ENCODE data around the gene LRFN5.
"Not testable (repeated sequence)": the region's sequence is repeated elsewhere in the genome, so short reads cannot be mapped to it uniquely, and the experiment has no call there.

LRFN5 gene

DNA sequence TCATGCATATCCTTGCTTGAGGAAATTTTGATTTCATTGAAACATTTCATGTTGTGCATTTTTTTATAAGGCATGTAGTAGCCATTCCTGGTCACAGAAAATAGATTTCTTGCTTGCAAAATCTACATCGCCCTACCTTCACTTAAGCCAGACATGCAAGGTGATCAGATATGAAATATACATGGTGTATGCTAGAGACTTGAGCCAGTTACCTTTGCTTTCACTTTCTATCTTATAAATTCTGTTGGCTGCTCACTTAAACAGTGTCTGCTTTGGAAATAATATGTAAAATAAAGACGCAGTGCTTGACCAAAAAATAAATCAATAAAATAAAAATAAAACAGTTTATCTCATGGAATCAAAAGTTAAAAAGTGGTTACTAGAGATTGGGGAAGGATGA, 136.5 kb downstream of the LRFN5 start:
- no peak overlapping the region for H3K4me3 ChIP-seq (ENCODE audit: low read depth, low read length)
- DNase-seq (ENCODE audit: low read depth) = no peak
- TF ChIP-seq CTCF (IDR thresholded peaks at IDR 0.05; ENCODE audit: low read depth, low read length, missing control alignments) = no peak

DNA sequence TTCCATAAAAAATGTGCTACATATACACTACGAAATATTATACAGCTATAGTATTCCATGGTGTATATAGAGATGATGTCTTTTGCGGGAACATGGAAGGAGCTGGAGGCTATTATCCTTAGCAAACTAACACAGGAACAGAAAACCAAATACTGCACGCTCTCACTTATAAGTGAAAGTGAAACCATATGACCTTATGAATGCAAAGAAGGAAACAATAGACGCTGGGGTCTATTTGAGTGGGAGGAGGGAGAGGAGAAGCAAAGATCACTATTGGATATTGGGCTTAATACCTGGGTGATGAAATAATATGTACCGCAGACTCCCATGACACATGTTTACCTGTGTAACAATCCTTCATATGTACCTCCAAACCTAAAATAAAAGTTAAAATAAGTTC, 142.8 kb downstream of the LRFN5 start:
- H3K4me3 ChIP-seq (ENCODE audit: low read depth, low read length) = no peak overlapping the region
- no peak for TF ChIP-seq CTCF (IDR thresholded peaks at IDR 0.05; ENCODE audit: low read depth, low read length, missing control alignments)
- DNase-seq (ENCODE audit: low read depth) = no peak

DNA sequence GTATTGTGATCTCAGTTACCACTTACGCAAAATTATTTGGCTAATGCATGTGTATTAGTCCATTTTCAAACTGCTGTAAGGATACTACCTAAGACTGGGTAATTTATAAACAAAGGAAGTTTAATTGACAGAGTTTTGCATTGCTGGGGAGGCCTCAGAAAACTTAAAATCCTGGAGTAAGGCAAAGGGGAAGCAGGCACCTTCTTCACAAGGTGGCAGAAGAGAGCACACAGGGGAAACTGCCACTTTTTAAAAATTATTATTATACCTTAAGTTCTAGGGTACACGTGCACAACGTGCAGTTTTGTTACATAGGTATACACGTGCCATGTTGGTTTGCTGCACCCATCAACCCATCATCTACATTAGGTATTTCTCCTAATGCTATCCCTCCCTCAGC, 143.9 kb downstream of the LRFN5 start:
- not testable (repeated sequence) for H3K4me3 ChIP-seq (ENCODE audit: low read depth, low read length); DNase-seq (ENCODE audit: low read depth)

DNA sequence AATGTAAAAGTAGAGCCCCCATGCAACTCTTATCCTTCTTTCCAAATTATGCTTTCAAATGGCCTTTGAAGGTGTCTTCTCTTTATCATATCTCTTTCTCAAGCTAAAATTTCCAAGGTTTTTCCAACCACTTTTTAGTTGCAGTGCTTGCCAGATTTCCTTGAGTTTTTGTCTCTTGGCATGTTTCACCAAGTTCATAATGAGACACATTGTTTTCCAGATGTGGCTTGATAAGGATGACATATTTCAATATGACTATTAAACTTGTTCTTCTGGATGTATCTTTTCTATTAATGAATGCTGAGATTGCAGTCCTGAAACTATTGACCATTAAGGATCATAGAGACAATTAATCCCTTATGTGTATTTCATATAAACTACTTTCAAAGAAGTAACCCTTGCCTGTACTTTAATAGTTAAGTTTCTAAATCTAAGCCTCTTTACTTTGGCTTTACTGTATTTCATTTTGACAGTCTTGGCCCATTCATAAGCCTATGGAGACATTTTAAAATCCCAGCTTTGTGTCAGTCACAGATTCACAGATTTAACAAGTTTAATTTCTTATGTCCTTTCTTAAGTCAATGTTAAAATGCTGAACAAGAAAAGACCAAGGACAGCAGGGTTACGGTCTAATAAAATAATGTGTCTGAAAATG, 151.5 kb downstream of the LRFN5 start:
- TF ChIP-seq CTCF (IDR thresholded peaks at IDR 0.05; ENCODE audit: low read depth, low read length, missing control alignments) = no peak
- no peak overlapping the region for H3K4me3 ChIP-seq (ENCODE audit: low read depth, low read length)
- no peak for DNase-seq (ENCODE audit: low read depth)

- no peak overlapping the region for H3K4me3 ChIP-seq (ENCODE audit: low read depth, low read length)
- TF ChIP-seq CTCF (IDR thresholded peaks at IDR 0.05; ENCODE audit: low read depth, low read length, missing control alignments) = no peak
- no peak for DNase-seq (ENCODE audit: low read depth)
Observed at GRCh38 chr14:41761204-41761603, 154.5 kb downstream of the LRFN5 start.

DNA sequence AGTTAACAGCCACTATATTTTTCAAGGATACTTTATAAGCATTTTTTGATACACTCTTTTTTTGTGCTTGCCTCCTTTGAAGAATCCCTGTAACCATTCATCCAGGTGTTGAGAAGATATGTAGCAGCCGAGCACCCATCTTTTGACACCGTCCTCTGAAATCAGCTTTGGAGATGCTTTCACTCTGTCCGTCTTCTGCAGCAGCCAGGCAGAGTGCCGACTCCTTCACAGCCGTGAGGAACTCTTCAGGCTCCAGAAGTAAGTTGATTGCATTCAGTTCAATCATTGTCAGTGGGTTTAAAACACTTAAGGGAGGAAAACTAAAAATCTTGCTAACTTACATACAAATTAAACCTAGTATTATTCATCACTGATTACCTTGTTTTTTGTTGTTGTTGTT, 160.1 kb downstream of the LRFN5 start:
- no peak for DNase-seq (ENCODE audit: low read depth)
- no peak for TF ChIP-seq CTCF (IDR thresholded peaks at IDR 0.05; ENCODE audit: low read depth, low read length, missing control alignments)
- no peak overlapping the region for H3K4me3 ChIP-seq (ENCODE audit: low read depth, low read length)

DNA sequence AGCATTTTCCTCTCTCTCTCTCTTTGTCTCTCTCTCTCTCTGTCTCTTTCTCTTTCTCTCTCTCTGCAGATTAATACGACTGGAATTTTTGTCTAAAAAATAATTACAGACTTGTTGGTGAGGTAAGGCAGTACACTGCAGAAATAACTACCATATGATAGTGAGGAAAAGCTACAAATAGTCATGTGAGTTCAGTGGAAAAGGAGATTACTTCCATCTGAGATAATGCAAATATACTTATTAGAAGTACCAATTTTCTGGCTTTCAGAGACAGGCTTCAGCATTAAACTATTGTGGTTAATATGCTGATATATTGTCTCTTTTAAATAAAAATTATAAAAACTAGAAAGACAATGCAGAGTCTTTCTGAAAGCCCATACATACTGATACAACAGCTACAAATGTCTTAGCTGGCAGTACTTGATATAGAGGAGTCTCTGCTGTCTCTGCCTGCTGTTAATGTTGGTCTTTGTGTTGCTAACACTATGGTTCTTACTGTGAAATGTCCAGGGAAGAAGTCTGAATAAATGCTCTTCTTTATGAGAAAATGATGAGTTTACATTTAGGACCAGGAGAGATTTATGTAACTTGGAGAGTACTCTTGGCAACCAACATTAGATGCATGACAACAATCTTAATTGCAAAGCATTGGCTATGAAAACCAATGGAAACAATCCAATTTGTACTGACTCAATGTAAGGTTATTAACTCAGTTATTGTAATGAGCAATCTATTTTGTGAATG, 167.0 kb downstream of the LRFN5 start:
- no peak for DNase-seq (ENCODE audit: low read depth)
- no peak overlapping the region for H3K4me3 ChIP-seq (ENCODE audit: low read depth, low read length)
- TF ChIP-seq CTCF (IDR thresholded peaks at IDR 0.05; ENCODE audit: low read depth, low read length, missing control alignments) = no peak
